ENCODE measurements around the gene AMER2. TPM values are rescaled to one million over a fixed set of nuclear protein-coding genes. Genes with fewer than 3 reads are reported as not detected.

Gene AMER2
- total and polyA plus RNA-seq, 12 donors: 0.03 to 0.70 (median 0.29) TPM; not detected in 6

DNA sequence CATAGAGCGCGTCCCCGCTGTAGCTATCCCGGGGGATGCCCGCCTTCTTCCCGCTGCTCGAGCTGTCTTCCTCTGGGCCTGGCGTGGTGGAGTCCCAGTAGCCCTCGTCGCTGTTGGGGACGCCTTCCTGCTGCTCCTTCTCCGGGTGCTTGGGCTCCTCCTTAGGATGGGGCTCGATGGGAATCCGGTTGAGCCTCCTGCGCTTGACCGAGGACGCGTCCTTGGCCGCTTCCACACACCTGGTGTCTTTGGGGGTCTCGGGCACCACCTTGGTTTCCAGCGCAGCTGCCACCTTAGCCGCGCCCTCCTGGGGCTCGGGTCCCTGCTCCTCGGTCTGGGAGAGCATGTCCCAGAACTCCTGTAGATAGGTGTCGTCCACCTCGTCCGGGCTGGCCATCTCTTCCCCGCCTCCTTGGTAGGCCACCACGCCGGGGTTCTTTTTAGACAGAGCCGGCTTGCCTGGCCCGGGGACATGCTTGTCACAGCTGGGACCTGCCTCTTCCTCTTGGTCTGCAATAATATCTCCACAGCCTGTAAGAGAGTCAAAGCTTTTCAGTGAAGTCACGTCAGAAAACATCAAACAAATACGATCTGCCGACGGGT, 2.0 kb downstream of the AMER2 start:
- Histone ChIP-seq H3K27me3 (peaks cover 34% of the 10 kb centered on the region), H3K36me3 (replicated peaks in 1 of 2) (no peaks in the 10 kb centered on the region), H3K4me1 (replicated peaks in 1 of 2) (no peaks in the 10 kb centered on the region), H3K9me3 (replicated peaks in 1 of 3) (no peaks in the 10 kb centered on the region), H3K27ac (no peak overlapping the region), H3K4me3 (no peak overlapping the region)
- no peak for DNase-seq
- TF ChIP-seq, protein P1, sequence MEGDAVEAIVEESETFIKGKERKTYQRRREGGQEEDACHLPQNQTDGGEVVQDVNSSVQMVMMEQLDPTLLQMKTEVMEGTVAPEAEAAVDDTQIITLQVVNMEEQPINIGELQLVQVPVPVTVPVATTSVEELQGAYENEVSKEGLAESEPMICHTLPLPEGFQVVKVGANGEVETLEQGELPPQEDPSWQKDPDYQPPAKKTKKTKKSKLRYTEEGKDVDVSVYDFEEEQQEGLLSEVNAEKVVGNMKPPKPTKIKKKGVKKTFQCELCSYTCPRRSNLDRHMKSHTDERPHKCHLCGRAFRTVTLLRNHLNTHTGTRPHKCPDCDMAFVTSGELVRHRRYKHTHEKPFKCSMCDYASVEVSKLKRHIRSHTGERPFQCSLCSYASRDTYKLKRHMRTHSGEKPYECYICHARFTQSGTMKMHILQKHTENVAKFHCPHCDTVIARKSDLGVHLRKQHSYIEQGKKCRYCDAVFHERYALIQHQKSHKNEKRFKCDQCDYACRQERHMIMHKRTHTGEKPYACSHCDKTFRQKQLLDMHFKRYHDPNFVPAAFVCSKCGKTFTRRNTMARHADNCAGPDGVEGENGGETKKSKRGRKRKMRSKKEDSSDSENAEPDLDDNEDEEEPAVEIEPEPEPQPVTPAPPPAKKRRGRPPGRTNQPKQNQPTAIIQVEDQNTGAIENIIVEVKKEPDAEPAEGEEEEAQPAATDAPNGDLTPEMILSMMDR (IDR thresholded peaks at IDR 0.05): no peak
- TF ChIP-seq POLR2A (IDR thresholded peaks at IDR 0.05): no peak
- intact Hi-C loops (cut with DNase I): no loop called here
- WGBS, 4 donors: 76 to 92% (median 79%) methylated on average over 24 to 37 of the region's 37 CpGs

DNA sequence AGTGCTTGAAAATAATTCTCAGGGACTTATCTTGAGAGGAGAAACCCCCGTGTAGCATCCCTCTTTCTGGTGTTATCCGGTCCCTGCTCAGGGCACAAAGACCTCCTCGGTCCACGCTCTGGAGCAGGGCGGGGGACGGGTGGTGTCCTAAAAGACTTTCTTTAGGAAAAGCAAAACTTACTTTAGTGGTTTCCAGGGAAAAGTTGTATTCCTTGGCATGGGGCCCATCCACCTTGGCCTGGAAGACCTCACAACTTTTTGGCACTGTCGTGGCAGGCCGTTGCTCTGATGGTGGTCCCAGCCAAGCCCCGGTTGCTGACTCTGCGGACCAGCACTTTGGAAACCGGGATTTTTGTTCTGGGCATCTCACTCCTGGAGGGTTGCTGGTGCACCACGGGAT, 2.7 kb downstream of the AMER2 start:
- Histone ChIP-seq H3K4me3 (no peak overlapping the region), H3K36me3 (replicated peaks in 1 of 2) (no peaks in the 10 kb centered on the region), H3K27me3 (peaks cover 34% of the 10 kb centered on the region), H3K9me3 (replicated peaks in 1 of 3) (no peaks in the 10 kb centered on the region), H3K4me1 (replicated peaks in 1 of 2) (no peaks in the 10 kb centered on the region), H3K27ac (no peak overlapping the region)
- TF ChIP-seq POLR2A (IDR thresholded peaks at IDR 0.05): no peak
- TF ChIP-seq, protein P1 (IDR thresholded peaks at IDR 0.05): no peak
- DNase-seq: no peak
- 65 to 75% (median 71%) methylated on average over 11 to 12 of the region's 12 CpGs for WGBS, 4 donors
- intact Hi-C loops (cut with DNase I): no loop called here

DNA sequence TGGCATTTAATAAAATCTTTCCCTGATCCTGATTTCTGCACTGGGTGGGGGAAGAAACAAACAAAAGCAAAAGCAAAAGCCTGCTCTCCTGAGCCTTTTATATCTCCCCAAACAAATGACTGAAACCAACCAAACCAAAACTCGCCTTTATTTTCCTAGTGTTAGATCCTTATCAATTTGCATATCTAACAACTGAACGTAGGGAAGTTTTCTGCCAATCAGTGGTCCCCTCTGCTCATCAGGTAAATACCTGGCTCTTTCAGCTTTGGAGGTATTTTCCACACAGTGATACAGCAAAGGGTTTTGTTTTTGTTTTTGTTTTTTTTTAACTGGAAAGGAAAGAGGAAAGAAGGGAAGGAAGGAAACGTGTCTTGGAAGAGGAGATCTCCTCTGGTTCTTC, 3.3 kb downstream of the AMER2 start:
- no peak for DNase-seq
- Histone ChIP-seq H3K36me3 (replicated peaks in 1 of 2) (no peaks in the 10 kb centered on the region), H3K27ac (no peak overlapping the region), H3K4me3 (no peak overlapping the region), H3K4me1 (replicated peaks in 1 of 2) (no peaks in the 10 kb centered on the region), H3K9me3 (replicated peaks in 1 of 3) (no peaks in the 10 kb centered on the region), H3K27me3 (peaks cover 34% of the 10 kb centered on the region)
- 41 to 54% (median 46%) methylated on average over 3 of the region's 3 CpGs for WGBS, 4 donors
- no peak for TF ChIP-seq POLR2A (IDR thresholded peaks at IDR 0.05)
- TF ChIP-seq, protein P1 (IDR thresholded peaks at IDR 0.05): no peak
- intact Hi-C loops (cut with DNase I): no loop called here

DNA sequence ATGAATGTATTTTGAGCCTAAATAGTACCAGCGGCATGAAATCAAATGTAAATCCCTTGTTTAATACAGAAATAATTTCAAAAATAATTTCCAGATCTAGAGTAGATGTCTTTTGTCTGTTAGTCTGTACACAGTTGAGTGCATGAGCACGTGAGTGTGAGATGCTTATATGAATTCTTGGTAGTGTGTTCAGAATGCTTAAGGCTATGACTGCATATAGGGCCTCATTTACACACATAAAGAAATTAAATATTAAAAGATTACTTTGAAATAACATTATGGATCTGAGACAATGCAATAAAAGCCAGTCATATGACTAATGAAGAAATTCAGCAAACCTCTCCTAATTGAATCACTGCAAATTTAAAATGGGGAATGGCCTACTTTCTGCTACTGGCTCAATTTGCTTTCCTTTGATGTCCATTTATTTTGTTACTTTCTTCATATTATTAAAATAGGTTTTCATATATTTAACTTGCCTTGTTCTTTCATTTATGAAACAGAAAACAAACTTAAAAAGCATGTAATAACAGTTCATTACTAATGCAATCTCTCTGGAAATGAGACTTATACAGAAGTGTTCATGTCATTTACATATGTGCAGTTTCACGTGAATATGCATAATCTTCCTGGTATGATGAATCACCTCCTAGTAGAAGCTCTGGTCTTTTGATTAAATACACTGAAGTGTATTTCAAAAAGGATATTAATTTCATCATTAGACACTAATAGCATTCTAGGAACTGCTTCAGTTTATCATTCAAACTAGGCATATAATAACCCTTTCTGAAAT, 4.5 kb downstream of the AMER2 start:
- DNase-seq: no peak
- no peak for TF ChIP-seq POLR2A (IDR thresholded peaks at IDR 0.05)
- TF ChIP-seq, protein P1 (IDR thresholded peaks at IDR 0.05): no peak
- intact Hi-C loops (cut with DNase I): no loop called here
- no peak overlapping the region for H3K27ac ChIP-seq
- 80 to 93% (median 85%) methylated on average over 3 of the region's 3 CpGs for WGBS, 4 donors
- no peaks in the 10 kb centered on the region for H3K36me3 ChIP-seq (replicated peaks in 1 of 2)
- H3K9me3 ChIP-seq (replicated peaks in 1 of 3): no peaks in the 10 kb centered on the region
- peaks cover 27% of the 10 kb centered on the region for H3K27me3 ChIP-seq
- H3K4me1 ChIP-seq (replicated peaks in 1 of 2): no peaks in the 10 kb centered on the region
- no peak overlapping the region for H3K4me3 ChIP-seq
